ENCODE data around the gene MAP2.

The MAP2 gene

GRCh38 chr2:209614690-209615369 lies 191.0 kb downstream of the MAP2 start:
- Histone ChIP-seq H3K36me3 (ENCODE audit: control insufficient read depth in 1 of 2, insufficient read depth in 2 of 2, low read depth in 1 of 2, low read length in 2 of 2) (no peaks in the 10 kb centered on the region), H2BK12ac (ENCODE audit: low read length in 2 of 2) (no peak overlapping the region), H3K14ac (ENCODE audit: low read length in 2 of 2) (no peak overlapping the region), H3K4me2 (ENCODE audit: low read length, poor library complexity, severe bottlenecking) (peak overlapping the region; percentile 34), H4K8ac (ENCODE audit: low read length) (no peak overlapping the region), H3K18ac (ENCODE audit: low read depth in 1 of 2, low read length in 2 of 2) (no peak overlapping the region), H2BK5ac (ENCODE audit: low read depth, low read length, poor library complexity, severe bottlenecking) (no peak overlapping the region), H2BK120ac (ENCODE audit: low read depth, low read length) (no peak overlapping the region), H3K79me1 (replicated peaks; ENCODE audit: low read length, poor library complexity, severe bottlenecking) (no peaks in the 10 kb centered on the region), H3K23ac (ENCODE audit: low read length in 2 of 2) (no peak overlapping the region), H2BK15ac (ENCODE audit: low read depth, poor library complexity, severe bottlenecking) (no peak overlapping the region), H3K4me3 (ENCODE audit: insufficient read depth in 1 of 2, low read depth in 1 of 2, low read length in 2 of 2) (no peak overlapping the region), H4K91ac (ENCODE audit: low read length) (no peak overlapping the region), H2AK5ac (ENCODE audit: low read length, severe bottlenecking) (no peak overlapping the region), H3K9ac (ENCODE audit: low read length) (no peak overlapping the region), H3K4ac (ENCODE audit: low read depth in 1 of 2, low read length in 2 of 2) (no peak overlapping the region), H3K4me1 (ENCODE audit: control insufficient read depth, insufficient read depth, low read depth, low read length) (no peaks in the 10 kb centered on the region), H3K9me3 (ENCODE audit: control insufficient read depth, low read length) (no peaks in the 10 kb centered on the region), H3K27me3 (ENCODE audit: control insufficient read depth in 1 of 2, insufficient read depth in 1 of 2, low read length in 2 of 2) (no peaks in the 10 kb centered on the region), H3K27ac (ENCODE audit: low read length, poor library complexity, severe bottlenecking) (no peak overlapping the region), H2AFZ (ENCODE audit: low read depth, low read length) (no peak overlapping the region)
- DNase-seq, result no peak
- WGBS, result 15% methylated on average over 5 of the region's 6 CpGs

GRCh38 chr2:209619782-209620181 lies 195.9 kb downstream of the MAP2 start:
- no peak overlapping the region for H3K18ac ChIP-seq (ENCODE audit: low read depth in 1 of 2, low read length in 2 of 2)
- no peak overlapping the region for H4K8ac ChIP-seq (ENCODE audit: low read length)
- no peaks in the 10 kb centered on the region for H3K9me3 ChIP-seq (ENCODE audit: control insufficient read depth, low read length)
- no peak overlapping the region for H2AFZ ChIP-seq (ENCODE audit: low read depth, low read length)
- H3K4me2 ChIP-seq (ENCODE audit: low read length, poor library complexity, severe bottlenecking), result no peak overlapping the region
- H2BK120ac ChIP-seq (ENCODE audit: low read depth, low read length), result no peak overlapping the region
- no peak overlapping the region for H2BK5ac ChIP-seq (ENCODE audit: low read depth, low read length, poor library complexity, severe bottlenecking)
- peak; percentile 6 for DNase-seq
- H3K36me3 ChIP-seq (ENCODE audit: control insufficient read depth in 1 of 2, insufficient read depth in 2 of 2, low read depth in 1 of 2, low read length in 2 of 2), result no peaks in the 10 kb centered on the region
- no peak overlapping the region for H2BK12ac ChIP-seq (ENCODE audit: low read length in 2 of 2)
- no peak overlapping the region for H3K23ac ChIP-seq (ENCODE audit: low read length in 2 of 2)
- no peak overlapping the region for H3K4me3 ChIP-seq (ENCODE audit: insufficient read depth in 1 of 2, low read depth in 1 of 2, low read length in 2 of 2)
- no peak overlapping the region for H3K14ac ChIP-seq (ENCODE audit: low read length in 2 of 2)
- H2AK5ac ChIP-seq (ENCODE audit: low read length, severe bottlenecking), result no peak overlapping the region
- H3K27me3 ChIP-seq (ENCODE audit: control insufficient read depth in 1 of 2, insufficient read depth in 1 of 2, low read length in 2 of 2), result no peaks in the 10 kb centered on the region
- no peak overlapping the region for H2BK15ac ChIP-seq (ENCODE audit: low read depth, poor library complexity, severe bottlenecking)
- no peak overlapping the region for H3K4ac ChIP-seq (ENCODE audit: low read depth in 1 of 2, low read length in 2 of 2)
- no peaks in the 10 kb centered on the region for H3K4me1 ChIP-seq (ENCODE audit: control insufficient read depth, insufficient read depth, low read depth, low read length)
- no peaks in the 10 kb centered on the region for H3K79me1 ChIP-seq (replicated peaks; ENCODE audit: low read length, poor library complexity, severe bottlenecking)
- no peak overlapping the region for H3K27ac ChIP-seq (ENCODE audit: low read length, poor library complexity, severe bottlenecking)
- no peak overlapping the region for H3K9ac ChIP-seq (ENCODE audit: low read length)
- no peak overlapping the region for H4K91ac ChIP-seq (ENCODE audit: low read length)

GRCh38 chr2:209624192-209624938 lies 200.5 kb downstream of the MAP2 start:
- H4K91ac ChIP-seq (ENCODE audit: low read length), result no peak overlapping the region
- WGBS, result 80% methylated on average over 1 of the region's 4 CpGs
- H3K9me3 ChIP-seq (ENCODE audit: control insufficient read depth, low read length), result no peaks in the 10 kb centered on the region
- no peak overlapping the region for H3K4me2 ChIP-seq (ENCODE audit: low read length, poor library complexity, severe bottlenecking)
- no peak overlapping the region for H3K9ac ChIP-seq (ENCODE audit: low read length)
- H2BK12ac ChIP-seq (ENCODE audit: low read length in 2 of 2), result no peak overlapping the region
- no peak overlapping the region for H3K4ac ChIP-seq (ENCODE audit: low read depth in 1 of 2, low read length in 2 of 2)
- H2BK5ac ChIP-seq (ENCODE audit: low read depth, low read length, poor library complexity, severe bottlenecking), result no peak overlapping the region
- peaks cover 1% of the 10 kb centered on the region for H3K4me1 ChIP-seq (ENCODE audit: control insufficient read depth, insufficient read depth, low read depth, low read length)
- no peak overlapping the region for H3K23ac ChIP-seq (ENCODE audit: low read length in 2 of 2)
- H3K27me3 ChIP-seq (ENCODE audit: control insufficient read depth in 1 of 2, insufficient read depth in 1 of 2, low read length in 2 of 2), result no peaks in the 10 kb centered on the region
- H3K4me3 ChIP-seq (ENCODE audit: insufficient read depth in 1 of 2, low read depth in 1 of 2, low read length in 2 of 2), result no peak overlapping the region
- no peaks in the 10 kb centered on the region for H3K79me1 ChIP-seq (replicated peaks; ENCODE audit: low read length, poor library complexity, severe bottlenecking)
- no peak overlapping the region for H4K8ac ChIP-seq (ENCODE audit: low read length)
- no peak overlapping the region for H2BK120ac ChIP-seq (ENCODE audit: low read depth, low read length)
- H2AFZ ChIP-seq (ENCODE audit: low read depth, low read length), result no peak overlapping the region
- no peak for DNase-seq
- no peak overlapping the region for H2BK15ac ChIP-seq (ENCODE audit: low read depth, poor library complexity, severe bottlenecking)
- H3K18ac ChIP-seq (ENCODE audit: low read depth in 1 of 2, low read length in 2 of 2), result no peak overlapping the region
- H2AK5ac ChIP-seq (ENCODE audit: low read length, severe bottlenecking), result peak overlapping the region; percentile 65
- no peaks in the 10 kb centered on the region for H3K36me3 ChIP-seq (ENCODE audit: control insufficient read depth in 1 of 2, insufficient read depth in 2 of 2, low read depth in 1 of 2, low read length in 2 of 2)
- H3K14ac ChIP-seq (ENCODE audit: low read length in 2 of 2), result no peak overlapping the region
- H3K27ac ChIP-seq (ENCODE audit: low read length, poor library complexity, severe bottlenecking), result peak overlapping the region; percentile 54

GRCh38 chr2:209629597-209629996 lies 205.8 kb downstream of the MAP2 start:
- H3K9ac ChIP-seq (ENCODE audit: low read length), result no peak overlapping the region
- H3K18ac ChIP-seq (ENCODE audit: low read depth in 1 of 2, low read length in 2 of 2), result no peak overlapping the region
- H4K8ac ChIP-seq (ENCODE audit: low read length), result no peak overlapping the region
- H2BK15ac ChIP-seq (ENCODE audit: low read depth, poor library complexity, severe bottlenecking), result no peak overlapping the region
- H3K14ac ChIP-seq (ENCODE audit: low read length in 2 of 2), result no peak overlapping the region
- no peak overlapping the region for H3K4ac ChIP-seq (ENCODE audit: low read depth in 1 of 2, low read length in 2 of 2)
- no peaks in the 10 kb centered on the region for H3K27me3 ChIP-seq (ENCODE audit: control insufficient read depth in 1 of 2, insufficient read depth in 1 of 2, low read length in 2 of 2)
- H3K9me3 ChIP-seq (ENCODE audit: control insufficient read depth, low read length), result no peaks in the 10 kb centered on the region
- no peak overlapping the region for H2AFZ ChIP-seq (ENCODE audit: low read depth, low read length)
- peaks cover 1% of the 10 kb centered on the region for H3K4me1 ChIP-seq (ENCODE audit: control insufficient read depth, insufficient read depth, low read depth, low read length)
- no peaks in the 10 kb centered on the region for H3K36me3 ChIP-seq (ENCODE audit: control insufficient read depth in 1 of 2, insufficient read depth in 2 of 2, low read depth in 1 of 2, low read length in 2 of 2)
- no peak overlapping the region for H2BK5ac ChIP-seq (ENCODE audit: low read depth, low read length, poor library complexity, severe bottlenecking)
- H3K79me1 ChIP-seq (replicated peaks; ENCODE audit: low read length, poor library complexity, severe bottlenecking), result no peaks in the 10 kb centered on the region
- no peak overlapping the region for H2AK5ac ChIP-seq (ENCODE audit: low read length, severe bottlenecking)
- peak overlapping the region; percentile 37 for H3K27ac ChIP-seq (ENCODE audit: low read length, poor library complexity, severe bottlenecking)
- no peak overlapping the region for H2BK12ac ChIP-seq (ENCODE audit: low read length in 2 of 2)
- no peak overlapping the region for H3K23ac ChIP-seq (ENCODE audit: low read length in 2 of 2)
- H4K91ac ChIP-seq (ENCODE audit: low read length), result no peak overlapping the region
- no peak overlapping the region for H3K4me2 ChIP-seq (ENCODE audit: low read length, poor library complexity, severe bottlenecking)
- no peak for DNase-seq
- no peak overlapping the region for H2BK120ac ChIP-seq (ENCODE audit: low read depth, low read length)
- H3K4me3 ChIP-seq (ENCODE audit: insufficient read depth in 1 of 2, low read depth in 1 of 2, low read length in 2 of 2), result no peak overlapping the region
